ENCODE data around the gene HSP90AA1.

The HSP90AA1 gene

DNA sequence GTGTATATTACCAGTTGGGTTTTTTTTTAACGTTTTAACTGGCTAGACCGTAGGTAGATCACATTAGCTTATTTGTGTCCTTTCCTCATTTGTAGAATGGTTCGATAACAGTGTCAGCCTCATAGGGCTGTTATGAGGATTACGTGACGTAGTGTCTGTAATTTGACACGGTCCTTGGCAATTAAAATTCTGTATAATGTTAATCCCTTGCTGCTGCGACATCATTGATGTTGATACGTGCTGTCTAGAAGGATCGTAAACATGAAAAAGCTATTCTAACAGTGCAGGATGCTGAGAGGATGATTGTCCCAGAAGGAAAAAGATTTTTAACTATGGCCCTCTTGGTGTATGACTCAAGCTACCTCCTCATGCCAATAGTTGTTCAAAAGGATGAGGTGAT is 50.9 kb downstream of the HSP90AA1 start:
- no peak for DNase-seq

DNA sequence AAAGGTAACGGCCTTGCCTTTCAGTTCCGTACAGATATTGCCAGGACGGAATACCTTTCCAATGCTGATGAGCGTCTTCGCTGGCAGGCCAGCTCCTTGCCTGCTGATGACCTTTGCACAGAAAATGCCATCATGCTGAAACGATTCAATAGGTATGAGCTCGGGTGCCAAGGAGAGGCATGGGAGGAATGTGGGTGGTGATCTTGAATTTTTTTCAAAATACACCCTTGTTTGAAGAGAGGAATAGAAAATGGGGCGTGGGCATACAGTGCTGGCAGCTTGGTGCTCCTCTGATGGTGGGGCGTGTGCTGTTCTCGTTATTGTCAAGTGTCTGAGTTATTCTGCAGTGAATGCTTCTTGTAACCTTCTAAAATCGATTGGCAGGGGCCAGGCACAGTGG is 52.5 kb downstream of the HSP90AA1 start:
- DNase-seq = no peak

DNA sequence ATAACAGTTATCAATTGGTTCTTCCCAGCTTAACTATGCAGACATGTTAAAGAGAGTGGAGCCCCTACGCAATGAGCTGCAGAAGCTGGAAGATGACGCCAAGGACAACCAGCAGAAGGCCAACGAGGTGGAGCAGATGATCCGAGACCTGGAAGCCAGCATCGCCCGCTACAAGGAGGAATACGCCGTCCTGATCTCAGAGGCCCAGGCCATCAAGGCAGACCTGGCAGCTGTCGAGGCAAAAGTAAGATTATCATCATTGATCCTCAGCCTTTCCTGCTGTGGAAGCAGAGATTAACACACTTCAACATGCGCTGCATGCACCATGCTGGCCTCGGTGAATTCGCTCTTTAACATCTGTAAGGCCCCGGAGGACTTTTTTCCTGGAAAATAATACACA is 53.6 kb downstream of the HSP90AA1 start:
- DNase-seq = no peak
